Measurements from ENCODE around the gene EP400.

DNA sequence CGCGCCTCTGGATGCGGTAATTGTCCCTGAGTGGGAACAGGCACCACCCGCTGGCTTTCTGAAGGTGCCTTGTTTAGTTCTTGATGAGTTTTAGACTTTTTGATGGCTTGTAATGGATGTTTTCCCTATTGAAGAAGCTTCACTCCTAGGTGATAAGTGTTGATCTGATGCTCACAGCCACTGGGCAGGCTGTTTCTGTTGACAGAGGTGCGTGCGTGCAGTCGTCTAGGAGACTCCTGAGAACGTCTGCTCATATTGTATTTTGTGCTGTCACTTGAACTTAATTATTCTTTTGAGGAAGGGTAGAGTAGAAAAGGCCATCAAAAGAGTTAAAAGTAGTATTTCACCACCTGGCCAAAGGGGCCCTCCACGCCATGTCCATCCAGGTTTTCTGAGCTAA is 70.5 kb downstream of the EP400 start:
- TF ChIP-seq ZFP69B (tag by site-specific recombination; IDR thresholded peaks at IDR 0.05) (no peak), ZNF274 (IDR thresholded peaks at IDR 0.05; ENCODE audit: low read length) (no peak), ZNF274 (tag by site-specific recombination; IDR thresholded peaks at IDR 0.05; ENCODE audit: borderline replicate concordance) (no peak), ZNF140 (tag by site-specific recombination; IDR thresholded peaks at IDR 0.05) (no peak), ZFP3 (tag by site-specific recombination; IDR thresholded peaks at IDR 0.05; ENCODE audit: low read depth) (no peak), HOXA7 (CRISPR knock-in tag; IDR thresholded peaks at IDR 0.05; ENCODE audit: borderline replicate concordance) (no peak), SP2 (tag by site-specific recombination; IDR thresholded peaks at IDR 0.05) (no peak), ZNF660 (tag by site-specific recombination; IDR thresholded peaks at IDR 0.05) (no peak), BCL11A (tag by site-specific recombination; IDR thresholded peaks at IDR 0.05; ENCODE audit: low read depth) (no peak)
- TF ChIP-seq, protein P1, sequence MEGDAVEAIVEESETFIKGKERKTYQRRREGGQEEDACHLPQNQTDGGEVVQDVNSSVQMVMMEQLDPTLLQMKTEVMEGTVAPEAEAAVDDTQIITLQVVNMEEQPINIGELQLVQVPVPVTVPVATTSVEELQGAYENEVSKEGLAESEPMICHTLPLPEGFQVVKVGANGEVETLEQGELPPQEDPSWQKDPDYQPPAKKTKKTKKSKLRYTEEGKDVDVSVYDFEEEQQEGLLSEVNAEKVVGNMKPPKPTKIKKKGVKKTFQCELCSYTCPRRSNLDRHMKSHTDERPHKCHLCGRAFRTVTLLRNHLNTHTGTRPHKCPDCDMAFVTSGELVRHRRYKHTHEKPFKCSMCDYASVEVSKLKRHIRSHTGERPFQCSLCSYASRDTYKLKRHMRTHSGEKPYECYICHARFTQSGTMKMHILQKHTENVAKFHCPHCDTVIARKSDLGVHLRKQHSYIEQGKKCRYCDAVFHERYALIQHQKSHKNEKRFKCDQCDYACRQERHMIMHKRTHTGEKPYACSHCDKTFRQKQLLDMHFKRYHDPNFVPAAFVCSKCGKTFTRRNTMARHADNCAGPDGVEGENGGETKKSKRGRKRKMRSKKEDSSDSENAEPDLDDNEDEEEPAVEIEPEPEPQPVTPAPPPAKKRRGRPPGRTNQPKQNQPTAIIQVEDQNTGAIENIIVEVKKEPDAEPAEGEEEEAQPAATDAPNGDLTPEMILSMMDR (tag by site-specific recombination; IDR thresholded peaks at IDR 0.05) = no peak
- TF ChIP-seq, protein P2, sequence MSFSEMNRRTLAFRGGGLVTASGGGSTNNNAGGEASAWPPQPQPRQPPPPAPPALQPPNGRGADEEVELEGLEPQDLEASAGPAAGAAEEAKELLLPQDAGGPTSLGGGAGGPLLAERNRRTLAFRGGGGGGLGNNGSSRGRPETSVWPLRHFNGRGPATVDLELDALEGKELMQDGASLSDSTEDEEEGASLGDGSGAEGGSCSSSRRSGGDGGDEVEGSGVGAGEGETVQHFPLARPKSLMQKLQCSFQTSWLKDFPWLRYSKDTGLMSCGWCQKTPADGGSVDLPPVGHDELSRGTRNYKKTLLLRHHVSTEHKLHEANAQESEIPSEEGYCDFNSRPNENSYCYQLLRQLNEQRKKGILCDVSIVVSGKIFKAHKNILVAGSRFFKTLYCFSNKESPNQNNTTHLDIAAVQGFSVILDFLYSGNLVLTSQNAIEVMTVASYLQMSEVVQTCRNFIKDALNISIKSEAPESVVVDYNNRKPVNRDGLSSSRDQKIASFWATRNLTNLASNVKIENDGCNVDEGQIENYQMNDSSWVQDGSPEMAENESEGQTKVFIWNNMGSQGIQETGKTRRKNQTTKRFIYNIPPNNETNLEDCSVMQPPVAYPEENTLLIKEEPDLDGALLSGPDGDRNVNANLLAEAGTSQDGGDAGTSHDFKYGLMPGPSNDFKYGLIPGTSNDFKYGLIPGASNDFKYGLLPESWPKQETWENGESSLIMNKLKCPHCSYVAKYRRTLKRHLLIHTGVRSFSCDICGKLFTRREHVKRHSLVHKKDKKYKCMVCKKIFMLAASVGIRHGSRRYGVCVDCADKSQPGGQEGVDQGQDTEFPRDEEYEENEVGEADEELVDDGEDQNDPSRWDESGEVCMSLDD (tag by site-specific recombination; IDR thresholded peaks at IDR 0.05) = no peak
- TF ChIP-seq, protein P3, sequence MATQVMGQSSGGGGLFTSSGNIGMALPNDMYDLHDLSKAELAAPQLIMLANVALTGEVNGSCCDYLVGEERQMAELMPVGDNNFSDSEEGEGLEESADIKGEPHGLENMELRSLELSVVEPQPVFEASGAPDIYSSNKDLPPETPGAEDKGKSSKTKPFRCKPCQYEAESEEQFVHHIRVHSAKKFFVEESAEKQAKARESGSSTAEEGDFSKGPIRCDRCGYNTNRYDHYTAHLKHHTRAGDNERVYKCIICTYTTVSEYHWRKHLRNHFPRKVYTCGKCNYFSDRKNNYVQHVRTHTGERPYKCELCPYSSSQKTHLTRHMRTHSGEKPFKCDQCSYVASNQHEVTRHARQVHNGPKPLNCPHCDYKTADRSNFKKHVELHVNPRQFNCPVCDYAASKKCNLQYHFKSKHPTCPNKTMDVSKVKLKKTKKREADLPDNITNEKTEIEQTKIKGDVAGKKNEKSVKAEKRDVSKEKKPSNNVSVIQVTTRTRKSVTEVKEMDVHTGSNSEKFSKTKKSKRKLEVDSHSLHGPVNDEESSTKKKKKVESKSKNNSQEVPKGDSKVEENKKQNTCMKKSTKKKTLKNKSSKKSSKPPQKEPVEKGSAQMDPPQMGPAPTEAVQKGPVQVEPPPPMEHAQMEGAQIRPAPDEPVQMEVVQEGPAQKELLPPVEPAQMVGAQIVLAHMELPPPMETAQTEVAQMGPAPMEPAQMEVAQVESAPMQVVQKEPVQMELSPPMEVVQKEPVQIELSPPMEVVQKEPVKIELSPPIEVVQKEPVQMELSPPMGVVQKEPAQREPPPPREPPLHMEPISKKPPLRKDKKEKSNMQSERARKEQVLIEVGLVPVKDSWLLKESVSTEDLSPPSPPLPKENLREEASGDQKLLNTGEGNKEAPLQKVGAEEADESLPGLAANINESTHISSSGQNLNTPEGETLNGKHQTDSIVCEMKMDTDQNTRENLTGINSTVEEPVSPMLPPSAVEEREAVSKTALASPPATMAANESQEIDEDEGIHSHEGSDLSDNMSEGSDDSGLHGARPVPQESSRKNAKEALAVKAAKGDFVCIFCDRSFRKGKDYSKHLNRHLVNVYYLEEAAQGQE (tag by site-specific recombination; IDR thresholded peaks at IDR 0.05) = no peak
- TF ChIP-seq, protein P4, sequence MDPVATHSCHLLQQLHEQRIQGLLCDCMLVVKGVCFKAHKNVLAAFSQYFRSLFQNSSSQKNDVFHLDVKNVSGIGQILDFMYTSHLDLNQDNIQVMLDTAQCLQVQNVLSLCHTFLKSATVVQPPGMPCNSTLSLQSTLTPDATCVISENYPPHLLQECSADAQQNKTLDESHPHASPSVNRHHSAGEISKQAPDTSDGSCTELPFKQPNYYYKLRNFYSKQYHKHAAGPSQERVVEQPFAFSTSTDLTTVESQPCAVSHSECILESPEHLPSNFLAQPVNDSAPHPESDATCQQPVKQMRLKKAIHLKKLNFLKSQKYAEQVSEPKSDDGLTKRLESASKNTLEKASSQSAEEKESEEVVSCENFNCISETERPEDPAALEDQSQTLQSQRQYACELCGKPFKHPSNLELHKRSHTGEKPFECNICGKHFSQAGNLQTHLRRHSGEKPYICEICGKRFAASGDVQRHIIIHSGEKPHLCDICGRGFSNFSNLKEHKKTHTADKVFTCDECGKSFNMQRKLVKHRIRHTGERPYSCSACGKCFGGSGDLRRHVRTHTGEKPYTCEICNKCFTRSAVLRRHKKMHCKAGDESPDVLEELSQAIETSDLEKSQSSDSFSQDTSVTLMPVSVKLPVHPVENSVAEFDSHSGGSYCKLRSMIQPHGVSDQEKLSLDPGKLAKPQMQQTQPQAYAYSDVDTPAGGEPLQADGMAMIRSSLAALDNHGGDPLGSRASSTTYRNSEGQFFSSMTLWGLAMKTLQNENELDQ (tag by site-specific recombination; IDR thresholded peaks at IDR 0.05; ENCODE audit: low read depth) = no peak
